DND-41 (cell line): ENCODE measurements around the gene ZNF28.

Experiments
- CTCF ChIP-seq: IDR thresholded peaks from 2 replicates; pipeline ENCODE4 v1.5.1; 2012; ENCODE audit warnings: borderline replicate concordance, low read length, moderate library complexity, mild to moderate bottlenecking; ENCODE audit not compliant: poor library complexity, severe bottlenecking; ENCODE audit errors: extremely low read depth
- EZH2 ChIP-seq: IDR thresholded peaks from 3 replicates; pipeline ENCODE4 v1.6.1; 2012; ENCODE audit warnings: borderline replicate concordance, low read depth, mild to moderate bottlenecking, moderate library complexity, low read length, inconsistent platforms; ENCODE audit not compliant: severe bottlenecking

DNA sequence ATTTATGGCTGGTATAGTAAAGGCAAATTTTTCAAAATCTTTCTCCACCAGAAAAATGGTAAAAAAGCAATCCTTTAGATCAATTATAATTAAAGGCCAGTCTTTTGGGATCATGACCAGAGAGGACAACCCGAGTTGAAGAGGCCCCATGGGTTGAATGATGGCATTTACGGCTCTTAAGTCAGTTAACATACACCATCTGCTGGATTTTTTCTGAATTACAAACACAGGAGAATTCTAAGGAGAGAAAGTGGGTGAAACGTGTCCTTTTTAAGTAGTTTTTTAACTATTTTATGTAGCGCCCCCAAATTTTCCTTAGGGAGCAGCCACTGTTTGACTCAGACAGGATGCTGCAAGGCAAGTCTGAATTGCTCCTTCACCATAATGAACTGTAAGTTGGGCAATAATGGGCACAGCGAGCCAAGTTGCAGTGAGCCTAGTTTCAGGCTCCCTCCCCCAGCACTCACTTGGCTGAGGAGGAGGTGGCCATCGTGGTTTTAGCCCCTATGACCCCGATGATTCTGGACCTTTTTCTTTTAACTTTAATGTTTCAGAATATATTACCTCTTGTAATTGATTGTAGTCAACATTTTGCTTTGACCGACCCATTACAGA, 73.0 kb downstream of the ZNF28 start:
- TF ChIP-seq CTCF = peak; percentile 46
- TF ChIP-seq EZH2 = no peak
